Prostate gland (tissue), 2 donors: Measurements from ENCODE around the gene PC. TPM values are rescaled to one million over a fixed set of nuclear protein-coding genes. Genes with fewer than 3 reads are reported as not detected.

Source experiments
- DNase-seq: peaks from one replicate; pipeline ENCODE4 v3.0.0-alpha.2; 2019; ENCODE audit warnings: low spot score
- H3K27ac ChIP-seq, 2 donors: fragments of 200-600 bp; sonication (generic); 2 replicates each; pipeline ENCODE4 v1.5.1; 2017 to 2019
- H3K27me3 ChIP-seq: fragments of 200-600 bp; sonication (generic); replicated peaks from 2 replicates; pipeline ENCODE4 v1.5.1; 2019; ENCODE audit not compliant: insufficient read depth
- H3K36me3 ChIP-seq, 2 donors: fragments of 200-600 bp; sonication (generic); 1 replicate in 1 of 2; 2 replicates in 1 of 2; pipeline versions ENCODE4 v1.5.1 to v1.8.1; 2017 to 2019
- H3K4me1 ChIP-seq: fragments of 200-600 bp; sonication (generic); replicated peaks from 2 replicates; pipeline ENCODE4 v1.5.1; 2019
- H3K4me3 ChIP-seq, 2 donors: fragments of 200-600 bp; sonication (generic); 2 replicates each; pipeline ENCODE4 v1.5.1; 2017 to 2019
- H3K9me3 ChIP-seq: fragments of 200-600 bp; sonication (generic); 2 replicates; pipeline ENCODE4 v1.5.1; 2017
- CTCF ChIP-seq, 4 experiments: fragments of 200-600 bp in 2 of 4; fragments of 450-650 bp in 2 of 4; sonication (generic) in 2 of 4; IDR thresholded peaks; 1 replicate in 3 of 4; 2 replicates in 1 of 4; pipeline ENCODE4 v1.5.1; 2016 to 2019; ENCODE audit warnings: antibody characterized with exemption in 4 of 4, mild to moderate bottlenecking in 2 of 4, moderate library complexity in 2 of 4
- POLR2A ChIP-seq: fragments of 450-650 bp; IDR thresholded peaks from one replicate; pipeline ENCODE4 v1.6.1; 2016; ENCODE audit warnings: antibody characterized with exemption, mild to moderate bottlenecking
- POLR2AphosphoS5 ChIP-seq: sonication (generic); formaldehyde crosslinking; IDR thresholded peaks from one replicate; pipeline ENCODE4 v1.6.1; 2017; ENCODE audit warnings: antibody characterized with exemption
- WGBS: methylation state at CpG from one replicate; pipeline ENCODE4 v1.1.5; 2018; 5-methylcytosine and 5-hydroxymethylcytosine counted together
- intact Hi-C: fragments of 100-400 bp; cut with DNase I; formaldehyde crosslinking; loops from one replicate; pipeline ENCODE4 v1.14.2; 2022
- total RNA-seq, 2 donors: library from RNA; depleted of rRNA; stranded (reverse); fragments of >200 nt; gene quantifications; one replicate each; pipeline ENCODE4 v1.1.0, GENCODE V29; 2016

The PC gene
- total RNA-seq, 2 donors from 2014 or later, result 42.8 to 43.4 TPM

- 84% methylated on average over 10 of the region's 10 CpGs for WGBS
- Histone ChIP-seq H3K27ac (no peak overlapping the region), H3K27me3 (no peaks in the 10 kb centered on the region), H3K36me3 (no peaks in the 10 kb centered on the region), H3K9me3 (no peaks in the 10 kb centered on the region), H3K4me3 (no peak overlapping the region), H3K4me1 (peaks cover 10% of the 10 kb centered on the region)
- no peak for DNase-seq
- TF ChIP-seq CTCF (IDR thresholded peaks at IDR 0.05) (no peak), POLR2AphosphoS5 (no peak), POLR2A (no peak)
- intact Hi-C loops, result no loop called here
These were observed 48.2 kb downstream of the PC start for GRCh38 chr11:66910016-66910415.

- Histone ChIP-seq H3K36me3 (no peaks in the 10 kb centered on the region), H3K4me3 (no peak overlapping the region), H3K4me1 (peaks cover 10% of the 10 kb centered on the region), H3K27ac (no peak overlapping the region), H3K9me3 (no peaks in the 10 kb centered on the region), H3K27me3 (no peaks in the 10 kb centered on the region)
- TF ChIP-seq POLR2A (no peak), CTCF (IDR thresholded peaks at IDR 0.05) (no peak), POLR2AphosphoS5 (no peak)
- DNase-seq, result no peak
- 98% methylated on average over 8 of the region's 8 CpGs for WGBS
- intact Hi-C loops, result no loop called here
These were observed 49.0 kb downstream of the PC start for GRCh38 chr11:66909181-66909580.

- Histone ChIP-seq H3K27ac (no peak overlapping the region), H3K9me3 (no peaks in the 10 kb centered on the region), H3K4me1 (peaks cover 10% of the 10 kb centered on the region), H3K4me3 (no peak overlapping the region), H3K27me3 (no peaks in the 10 kb centered on the region), H3K36me3 (no peaks in the 10 kb centered on the region)
- WGBS, result 73% methylated on average over 9 of the region's 9 CpGs
- DNase-seq, result no peak
- intact Hi-C loops, result no loop called here
- TF ChIP-seq POLR2A (no peak), POLR2AphosphoS5 (no peak), CTCF (IDR thresholded peaks at IDR 0.05) (no peak)
These were observed 50.2 kb downstream of the PC start for GRCh38 chr11:66907751-66908630.

- WGBS, result 46% methylated on average over 14 of the region's 14 CpGs
- peak overlapping the region in 1 of 2 donors; percentile 6 for H3K27ac ChIP-seq
- H3K9me3 ChIP-seq, result no peaks in the 10 kb centered on the region
- H3K36me3 ChIP-seq, result no peaks in the 10 kb centered on the region
- no peak for DNase-seq
- TF ChIP-seq POLR2AphosphoS5, result peak; percentile 8
- no peak for TF ChIP-seq CTCF (IDR thresholded peaks at IDR 0.05)
- intact Hi-C loops, result no loop called here
- no peak overlapping the region for H3K4me3 ChIP-seq
- peaks cover 10% of the 10 kb centered on the region for H3K4me1 ChIP-seq
- no peaks in the 10 kb centered on the region for H3K27me3 ChIP-seq
These were observed 52.0 kb downstream of the PC start for GRCh38 chr11:66906061-66906733.
